Spleen (tissue), 7 donors: ENCODE results near the gene EIF5A2.
A peak's percentile ranks its signal among the peaks of the same experiment; 100 is the strongest.

Source experiments
- CTCF ChIP-seq, 11 experiments: fragments of 200-600 bp in 7 of 11; fragments of 450-650 bp in 4 of 11; sonication (generic) in 4 of 11; IDR thresholded peaks in 8 of 11; conservative IDR thresholded peaks in 3 of 11; 1 replicate in 7 of 11; 2 replicates in 4 of 11; pipeline versions ENCODE4 v1.4.0 to v1.8.0; 2016 to 2021; ENCODE audit warnings: antibody characterized with exemption in 11 of 11, inconsistent platforms in 4 of 11, mild to moderate bottlenecking in 1 of 11
- POLR2AphosphoS5 ChIP-seq, 3 donors: sonication (generic); formaldehyde crosslinking; IDR thresholded peaks; one replicate each; pipeline ENCODE4 v1.5.1; 2017; ENCODE audit warnings: antibody characterized with exemption in 3 of 3
- donor health status: DM: no; HTN: no; CAD: no; lungs with moderate emphysema.
- donor health status: DM: no; HTN: no; CAD: no.
- donor health status: DM: no; HTN: no; CAD: no.

GRCh38 chr3:170869645-170870593 is 38.5 kb downstream of the EIF5A2 start, which contains the start of gene RPL22L1:
- TF ChIP-seq CTCF (IDR thresholded peaks at IDR 0.05 in 8 of 11, conservative IDR thresholded peaks at IDR 0.05 in 3 of 11) (peak in 6 of 11 experiments; percentile 3 to 35 (median 28)), POLR2AphosphoS5 (IDR thresholded peaks at IDR 0.05) (peak; percentile 99 to 100 (median 99))
